ENCODE data around the gene CACNA1E.

- TF ChIP-seq, protein P1, sequence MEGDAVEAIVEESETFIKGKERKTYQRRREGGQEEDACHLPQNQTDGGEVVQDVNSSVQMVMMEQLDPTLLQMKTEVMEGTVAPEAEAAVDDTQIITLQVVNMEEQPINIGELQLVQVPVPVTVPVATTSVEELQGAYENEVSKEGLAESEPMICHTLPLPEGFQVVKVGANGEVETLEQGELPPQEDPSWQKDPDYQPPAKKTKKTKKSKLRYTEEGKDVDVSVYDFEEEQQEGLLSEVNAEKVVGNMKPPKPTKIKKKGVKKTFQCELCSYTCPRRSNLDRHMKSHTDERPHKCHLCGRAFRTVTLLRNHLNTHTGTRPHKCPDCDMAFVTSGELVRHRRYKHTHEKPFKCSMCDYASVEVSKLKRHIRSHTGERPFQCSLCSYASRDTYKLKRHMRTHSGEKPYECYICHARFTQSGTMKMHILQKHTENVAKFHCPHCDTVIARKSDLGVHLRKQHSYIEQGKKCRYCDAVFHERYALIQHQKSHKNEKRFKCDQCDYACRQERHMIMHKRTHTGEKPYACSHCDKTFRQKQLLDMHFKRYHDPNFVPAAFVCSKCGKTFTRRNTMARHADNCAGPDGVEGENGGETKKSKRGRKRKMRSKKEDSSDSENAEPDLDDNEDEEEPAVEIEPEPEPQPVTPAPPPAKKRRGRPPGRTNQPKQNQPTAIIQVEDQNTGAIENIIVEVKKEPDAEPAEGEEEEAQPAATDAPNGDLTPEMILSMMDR (IDR thresholded peaks at IDR 0.05), result no peak
- TF ChIP-seq EZH2 (IDR thresholded peaks at IDR 0.05; ENCODE audit: borderline replicate concordance, insufficient read depth, low read depth, low read length, poor library complexity, severe bottlenecking), result no peak
These were observed 338.4 kb downstream of the CACNA1E start for GRCh38 chr1:181821701-181822100.
